Lower leg skin (tissue), 3 donors: ENCODE data around the gene NFAT5.

ENCODE experiments used
- POLR2A ChIP-seq, 2 donors: fragments of 450-650 bp; IDR thresholded peaks; one replicate each; pipeline ENCODE4 v1.6.1; 2016 to 2017; ENCODE audit warnings: antibody characterized with exemption in 2 of 2, mild to moderate bottlenecking in 1 of 2, moderate library complexity in 1 of 2
- TF ChIP-seq, protein P1 (sequence below), 3 donors: fragments of 450-650 bp; IDR thresholded peaks; one replicate each; pipeline ENCODE4 v1.5.1; 2016; ENCODE audit warnings: antibody characterized with exemption in 3 of 3, mild to moderate bottlenecking in 3 of 3, moderate library complexity in 2 of 3

DNA sequence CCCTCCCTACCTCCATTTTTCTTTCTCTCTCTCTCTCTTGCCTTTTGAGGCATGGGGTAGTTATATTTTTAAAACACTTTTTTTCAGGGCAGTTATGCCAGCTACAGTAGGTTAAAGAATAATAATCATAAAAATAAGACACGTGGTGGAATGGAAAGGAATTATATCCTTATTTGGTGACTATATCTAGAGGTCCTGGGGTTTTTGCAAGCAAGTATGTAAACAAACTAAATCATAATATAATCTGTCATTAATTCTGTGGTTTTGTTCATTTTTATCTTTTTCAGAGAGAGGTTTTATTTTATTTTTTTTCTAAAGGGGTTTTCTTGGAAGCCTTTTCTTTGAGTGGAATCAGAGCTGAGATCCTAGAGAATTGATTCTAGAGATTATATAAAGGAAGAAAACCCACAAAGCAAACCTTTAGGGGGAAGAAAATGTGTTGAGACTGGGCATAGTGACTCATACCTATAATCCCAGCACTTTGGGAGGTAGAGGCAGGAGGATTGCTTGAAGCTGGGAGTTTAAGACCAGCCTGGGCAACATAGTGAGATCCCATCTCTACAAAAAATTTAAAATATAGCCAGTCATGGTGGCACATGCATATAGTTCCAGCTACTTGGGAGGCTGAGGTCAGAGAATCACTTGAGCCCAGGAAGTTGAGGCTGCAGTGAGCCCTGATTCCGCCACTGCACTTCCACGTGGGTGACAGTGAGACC is 107.4 kb downstream of the NFAT5 start:
- TF ChIP-seq, protein P1, sequence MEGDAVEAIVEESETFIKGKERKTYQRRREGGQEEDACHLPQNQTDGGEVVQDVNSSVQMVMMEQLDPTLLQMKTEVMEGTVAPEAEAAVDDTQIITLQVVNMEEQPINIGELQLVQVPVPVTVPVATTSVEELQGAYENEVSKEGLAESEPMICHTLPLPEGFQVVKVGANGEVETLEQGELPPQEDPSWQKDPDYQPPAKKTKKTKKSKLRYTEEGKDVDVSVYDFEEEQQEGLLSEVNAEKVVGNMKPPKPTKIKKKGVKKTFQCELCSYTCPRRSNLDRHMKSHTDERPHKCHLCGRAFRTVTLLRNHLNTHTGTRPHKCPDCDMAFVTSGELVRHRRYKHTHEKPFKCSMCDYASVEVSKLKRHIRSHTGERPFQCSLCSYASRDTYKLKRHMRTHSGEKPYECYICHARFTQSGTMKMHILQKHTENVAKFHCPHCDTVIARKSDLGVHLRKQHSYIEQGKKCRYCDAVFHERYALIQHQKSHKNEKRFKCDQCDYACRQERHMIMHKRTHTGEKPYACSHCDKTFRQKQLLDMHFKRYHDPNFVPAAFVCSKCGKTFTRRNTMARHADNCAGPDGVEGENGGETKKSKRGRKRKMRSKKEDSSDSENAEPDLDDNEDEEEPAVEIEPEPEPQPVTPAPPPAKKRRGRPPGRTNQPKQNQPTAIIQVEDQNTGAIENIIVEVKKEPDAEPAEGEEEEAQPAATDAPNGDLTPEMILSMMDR (IDR thresholded peaks at IDR 0.05) = no peak
- TF ChIP-seq POLR2A (IDR thresholded peaks at IDR 0.05) = no peak
